ENCODE measurements around the gene PCBP1. TPM values are rescaled to one million over a fixed set of nuclear protein-coding genes. Genes with fewer than 3 reads are reported as not detected.
"Not testable (repeated sequence)": the region's sequence is repeated elsewhere in the genome, so short reads cannot be mapped to it uniquely, and the experiment has no call there.

PCBP1 gene
- polyA plus RNA-seq, 1 donor: 298 TPM

GRCh38 chr2:70088598-70089219 lies 1.4 kb downstream of the PCBP1 start:
- Histone ChIP-seq H3K27ac (ENCODE audit: low read length) (peak overlapping the region; percentile 100), H3K27me3 (ENCODE audit: control insufficient read depth, insufficient read depth, low read length) (no peaks in the 10 kb centered on the region), H3K4me1 (ENCODE audit: control insufficient read depth, insufficient read depth, low read length) (peaks cover 35% of the 10 kb centered on the region), H3K9me3 (ENCODE audit: control insufficient read depth, low read depth, low read length) (no peaks in the 10 kb centered on the region), H3K4me3 (ENCODE audit: low read length) (peak overlapping the region; percentile 92), H3K36me3 (ENCODE audit: control insufficient read depth, insufficient read depth, low read length) (peaks cover 11% of the 10 kb centered on the region)
- WGBS (ENCODE audit: insufficient coverage, low lambda C conversion rate): 0% methylated on average over 2 of the region's 8 CpGs
- no peak for DNase-seq

- Histone ChIP-seq H3K27ac (ENCODE audit: low read length) (peak overlapping the region; percentile 100), H3K9me3 (ENCODE audit: control insufficient read depth, low read depth, low read length) (no peaks in the 10 kb centered on the region), H3K4me3 (ENCODE audit: low read length) (peak overlapping the region; percentile 92), H3K36me3 (ENCODE audit: control insufficient read depth, insufficient read depth, low read length) (peaks cover 11% of the 10 kb centered on the region), H3K27me3 (ENCODE audit: control insufficient read depth, insufficient read depth, low read length) (no peaks in the 10 kb centered on the region), H3K4me1 (ENCODE audit: control insufficient read depth, insufficient read depth, low read length) (peaks cover 28% of the 10 kb centered on the region)
- peak in 1 of 2 donors; percentile 61 for DNase-seq
- no CpG with 5 or more reads among the region's 11 CpGs for WGBS (ENCODE audit: insufficient coverage, low lambda C conversion rate)
Measured at GRCh38 chr2:70089220-70089982, 2.1 kb downstream of the PCBP1 start.

GRCh38 chr2:70089983-70090525 lies 2.8 kb downstream of the PCBP1 start:
- Histone ChIP-seq H3K4me3 (ENCODE audit: low read length) (peak overlapping the region; percentile 92), H3K9me3 (ENCODE audit: control insufficient read depth, low read depth, low read length) (no peaks in the 10 kb centered on the region), H3K27me3 (ENCODE audit: control insufficient read depth, insufficient read depth, low read length) (no peaks in the 10 kb centered on the region), H3K4me1 (ENCODE audit: control insufficient read depth, insufficient read depth, low read length) (peaks cover 22% of the 10 kb centered on the region), H3K36me3 (ENCODE audit: control insufficient read depth, insufficient read depth, low read length) (peaks cover 11% of the 10 kb centered on the region), H3K27ac (ENCODE audit: low read length) (peak overlapping the region; percentile 100)
- DNase-seq: no peak
- WGBS (ENCODE audit: insufficient coverage, low lambda C conversion rate): 100% methylated on average over 1 of the region's 6 CpGs

DNA sequence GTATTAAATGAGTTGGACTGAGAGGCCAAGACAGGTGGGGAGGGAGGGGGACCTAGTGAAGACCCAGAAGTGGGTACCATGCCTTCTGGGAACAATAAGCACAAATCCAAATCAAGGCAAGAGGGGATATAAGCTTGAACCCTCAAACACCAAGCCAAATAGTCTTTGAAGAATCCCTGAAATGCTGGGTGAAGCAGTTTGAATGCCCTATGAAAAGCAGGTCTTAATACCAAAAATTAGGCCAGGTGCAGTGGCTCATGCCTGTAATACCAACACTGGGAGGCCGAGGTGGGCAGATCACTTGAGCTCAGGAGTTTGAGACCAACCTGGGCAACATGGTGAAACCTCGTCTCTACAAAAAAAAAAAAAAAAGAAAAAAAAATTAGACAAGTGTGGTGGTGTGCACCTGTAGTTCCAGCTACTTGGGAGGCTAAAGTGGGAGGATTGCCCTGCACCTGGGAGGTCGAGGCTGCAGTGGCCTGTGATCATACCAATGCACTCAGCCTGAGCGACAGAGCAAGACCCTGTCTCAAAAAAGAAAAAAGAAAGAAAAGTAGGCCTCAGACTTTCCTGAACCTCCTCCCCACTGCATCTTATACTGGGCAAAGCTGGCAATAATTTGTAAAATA lies 3.5 kb downstream of the PCBP1 start:
- H3K9me3 ChIP-seq (ENCODE audit: control insufficient read depth, low read depth, low read length): no peaks in the 10 kb centered on the region
- H3K27me3 ChIP-seq (ENCODE audit: control insufficient read depth, insufficient read depth, low read length): no peaks in the 10 kb centered on the region
- H3K4me1 ChIP-seq (ENCODE audit: control insufficient read depth, insufficient read depth, low read length): peaks cover 14% of the 10 kb centered on the region
- no CpG with 5 or more reads among the region's 4 CpGs for WGBS (ENCODE audit: insufficient coverage, low lambda C conversion rate)
- no peak for DNase-seq
- no peak overlapping the region for H3K4me3 ChIP-seq (ENCODE audit: low read length)
- no peak overlapping the region for H3K27ac ChIP-seq (ENCODE audit: low read length)
- H3K36me3 ChIP-seq (ENCODE audit: control insufficient read depth, insufficient read depth, low read length): peaks cover 11% of the 10 kb centered on the region

- Histone ChIP-seq H3K27ac (ENCODE audit: low read length) (no peak overlapping the region), H3K36me3 (ENCODE audit: control insufficient read depth, insufficient read depth, low read length) (peaks cover 11% of the 10 kb centered on the region), H3K4me3 (ENCODE audit: low read length) (no peak overlapping the region), H3K4me1 (ENCODE audit: control insufficient read depth, insufficient read depth, low read length) (peaks cover 9% of the 10 kb centered on the region), H3K27me3 (ENCODE audit: control insufficient read depth, insufficient read depth, low read length) (no peaks in the 10 kb centered on the region), H3K9me3 (ENCODE audit: control insufficient read depth, low read depth, low read length) (no peaks in the 10 kb centered on the region)
- no CpG with 5 or more reads among the region's 2 CpGs for WGBS (ENCODE audit: insufficient coverage, low lambda C conversion rate)
- DNase-seq: no peak
Measured at GRCh38 chr2:70091364-70091763, 4.1 kb downstream of the PCBP1 start.

GRCh38 chr2:70091816-70092215 lies 4.5 kb downstream of the PCBP1 start:
- Histone ChIP-seq H3K9me3 (ENCODE audit: control insufficient read depth, low read depth, low read length) (no peaks in the 10 kb centered on the region), H3K4me1 (ENCODE audit: control insufficient read depth, insufficient read depth, low read length) (peaks cover 9% of the 10 kb centered on the region), H3K4me3 (ENCODE audit: low read length) (no peak overlapping the region), H3K27ac (ENCODE audit: low read length) (no peak overlapping the region), H3K36me3 (ENCODE audit: control insufficient read depth, insufficient read depth, low read length) (peaks cover 11% of the 10 kb centered on the region), H3K27me3 (ENCODE audit: control insufficient read depth, insufficient read depth, low read length) (no peaks in the 10 kb centered on the region)
- WGBS (ENCODE audit: insufficient coverage, low lambda C conversion rate): 100% methylated on average over 2 of the region's 7 CpGs
- no peak for DNase-seq

DNA sequence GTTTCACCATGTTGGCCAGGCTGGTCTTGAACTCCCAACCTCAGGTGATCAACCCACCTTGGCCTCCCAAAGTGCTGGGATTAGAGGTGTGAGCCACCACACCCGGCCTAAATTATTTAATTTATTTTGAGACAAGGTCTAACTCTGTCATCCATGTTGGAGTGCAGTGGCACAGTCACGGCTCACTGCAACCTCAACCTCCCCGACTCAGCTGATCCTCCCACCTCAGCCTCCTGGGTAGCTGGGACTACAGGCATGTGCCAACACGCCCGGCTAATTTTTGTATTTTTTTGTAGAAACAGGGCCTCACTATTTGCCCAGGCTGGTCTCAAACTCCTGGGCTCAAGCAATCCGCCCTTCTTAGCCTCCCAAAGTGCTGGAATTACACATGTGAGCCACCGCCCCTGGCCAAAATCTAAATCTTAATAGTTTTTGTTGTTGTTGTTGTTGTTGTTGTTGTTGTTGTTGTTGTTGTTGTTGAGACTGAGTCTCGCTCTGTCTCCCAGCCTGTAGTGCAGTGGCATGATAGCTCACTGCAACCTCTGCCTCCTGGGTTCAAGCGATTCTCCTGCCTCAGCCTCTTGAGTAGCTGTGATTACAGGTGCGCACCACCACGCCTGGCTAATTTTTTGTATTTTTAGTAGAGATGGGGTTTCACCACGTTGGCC lies 5.4 kb downstream of the PCBP1 start:
- not testable (repeated sequence) for H3K4me3 ChIP-seq (ENCODE audit: low read length); H3K9me3 ChIP-seq (ENCODE audit: control insufficient read depth, low read depth, low read length); H3K4me1 ChIP-seq (ENCODE audit: control insufficient read depth, insufficient read depth, low read length); DNase-seq; H3K27me3 ChIP-seq (ENCODE audit: control insufficient read depth, insufficient read depth, low read length); H3K27ac ChIP-seq (ENCODE audit: low read length)
- 80% methylated on average over 1 of the region's 12 CpGs for WGBS (ENCODE audit: insufficient coverage, low lambda C conversion rate)
- peaks cover 11% of the 10 kb centered on the region for H3K36me3 ChIP-seq (ENCODE audit: control insufficient read depth, insufficient read depth, low read length)

DNA sequence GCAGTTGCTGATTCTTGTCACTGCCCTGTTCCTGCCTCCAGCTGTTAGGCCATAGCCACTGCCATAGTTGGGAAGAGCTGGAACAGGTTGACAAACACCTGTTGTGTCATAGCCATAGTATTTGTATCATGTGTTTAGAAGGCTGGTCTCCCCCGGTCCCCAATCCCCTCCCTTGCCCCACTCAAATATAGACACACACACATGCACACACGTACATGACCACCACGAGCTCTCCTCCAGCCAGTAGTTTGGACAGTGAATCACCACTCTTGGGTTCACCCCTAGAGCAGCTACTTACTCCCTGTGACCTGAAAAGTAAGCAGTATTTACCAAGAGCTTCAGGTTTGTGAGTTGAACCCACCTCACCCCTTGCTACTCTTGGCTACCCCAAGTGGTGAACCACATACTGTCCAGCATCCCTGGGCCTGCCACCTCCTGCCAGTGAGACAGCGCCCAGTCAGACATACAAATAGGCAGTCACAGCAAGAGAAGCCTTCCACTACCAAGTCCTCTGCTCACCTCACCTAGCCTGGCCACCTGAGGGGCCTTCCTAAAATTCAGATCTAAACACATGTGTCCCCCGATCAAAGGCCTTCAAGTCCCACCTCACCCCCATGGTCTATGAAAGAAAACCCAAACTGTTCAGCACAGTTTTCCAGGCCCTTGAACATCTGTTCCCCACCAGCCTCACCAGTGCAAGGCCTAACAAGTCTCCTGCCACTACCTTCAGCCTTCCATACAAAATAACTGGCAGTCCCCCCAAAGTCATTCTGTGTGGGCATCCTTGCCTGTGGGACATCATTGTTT lies 7.1 kb downstream of the PCBP1 start:
- no peaks in the 10 kb centered on the region for H3K9me3 ChIP-seq (ENCODE audit: control insufficient read depth, low read depth, low read length)
- H3K4me3 ChIP-seq (ENCODE audit: low read length): no peak overlapping the region
- H3K36me3 ChIP-seq (ENCODE audit: control insufficient read depth, insufficient read depth, low read length): peaks cover 5% of the 10 kb centered on the region
- WGBS (ENCODE audit: insufficient coverage, low lambda C conversion rate): no CpG with 5 or more reads among the region's 5 CpGs
- H3K27me3 ChIP-seq (ENCODE audit: control insufficient read depth, insufficient read depth, low read length): no peaks in the 10 kb centered on the region
- no peak for DNase-seq
- peaks cover 9% of the 10 kb centered on the region for H3K4me1 ChIP-seq (ENCODE audit: control insufficient read depth, insufficient read depth, low read length)
- H3K27ac ChIP-seq (ENCODE audit: low read length): no peak overlapping the region

- peaks cover under 1% of the 10 kb centered on the region for H3K36me3 ChIP-seq (ENCODE audit: control insufficient read depth, insufficient read depth, low read length)
- peaks cover 5% of the 10 kb centered on the region for H3K4me1 ChIP-seq (ENCODE audit: control insufficient read depth, insufficient read depth, low read length)
- H3K9me3 ChIP-seq (ENCODE audit: control insufficient read depth, low read depth, low read length): no peaks in the 10 kb centered on the region
- DNase-seq: no peak
- H3K27me3 ChIP-seq (ENCODE audit: control insufficient read depth, insufficient read depth, low read length): no peaks in the 10 kb centered on the region
- no peak overlapping the region for H3K4me3 ChIP-seq (ENCODE audit: low read length)
- H3K27ac ChIP-seq (ENCODE audit: low read length): no peak overlapping the region
- 72% methylated on average over 3 of the region's 5 CpGs for WGBS (ENCODE audit: insufficient coverage, low lambda C conversion rate)
Measured at GRCh38 chr2:70094978-70095719, 7.9 kb downstream of the PCBP1 start.
